Transverse colon (tissue), 4 donors: ENCODE data around the gene SOX8.

Experiments used
- CTCF ChIP-seq, 5 experiments: fragments of 200-600 bp in 3 of 5; fragments of 450-650 bp in 2 of 5; sonication (generic) in 3 of 5; IDR thresholded peaks; 1 replicate in 2 of 5; 2 replicates in 3 of 5; pipeline ENCODE4 v1.5.1; 2016 to 2017; ENCODE audit warnings: antibody characterized with exemption in 5 of 5, inconsistent platforms in 3 of 5, mild to moderate bottlenecking in 2 of 5, moderate library complexity in 1 of 5
- EP300 ChIP-seq: sonication (generic); formaldehyde crosslinking; IDR thresholded peaks from one replicate; pipeline ENCODE4 v1.6.1; 2017; ENCODE audit warnings: antibody characterized with exemption, low read depth
- POLR2A ChIP-seq: fragments of 450-650 bp; IDR thresholded peaks from one replicate; pipeline ENCODE4 v1.6.1; 2016; ENCODE audit warnings: antibody characterized with exemption, mild to moderate bottlenecking, moderate library complexity
- POLR2AphosphoS5 ChIP-seq, 3 donors: sonication (generic); formaldehyde crosslinking; IDR thresholded peaks; one replicate each; pipeline ENCODE4 v1.6.1; 2016; ENCODE audit warnings: antibody characterized with exemption in 3 of 3

- TF ChIP-seq EP300 (no peak), POLR2A (no peak), POLR2AphosphoS5 (IDR thresholded peaks at IDR 0.05) (no peak), CTCF (IDR thresholded peaks at IDR 0.05) (no peak)
Measured at GRCh38 chr16:1010251-1010650, 28.7 kb downstream of the SOX8 start.
